GM21390 (cell line): Measurements from ENCODE around the gene TCAIM.
A peak's percentile ranks its signal among the peaks of the same experiment; 100 is the strongest.

Source experiments
- ATAC-seq: cut with Tn5 transposase; IDR thresholded peaks from one replicate; pipeline ENCODE4 v1.9.1; 2021; ENCODE audit not compliant: unreplicated experiment

The TCAIM gene, protein sequence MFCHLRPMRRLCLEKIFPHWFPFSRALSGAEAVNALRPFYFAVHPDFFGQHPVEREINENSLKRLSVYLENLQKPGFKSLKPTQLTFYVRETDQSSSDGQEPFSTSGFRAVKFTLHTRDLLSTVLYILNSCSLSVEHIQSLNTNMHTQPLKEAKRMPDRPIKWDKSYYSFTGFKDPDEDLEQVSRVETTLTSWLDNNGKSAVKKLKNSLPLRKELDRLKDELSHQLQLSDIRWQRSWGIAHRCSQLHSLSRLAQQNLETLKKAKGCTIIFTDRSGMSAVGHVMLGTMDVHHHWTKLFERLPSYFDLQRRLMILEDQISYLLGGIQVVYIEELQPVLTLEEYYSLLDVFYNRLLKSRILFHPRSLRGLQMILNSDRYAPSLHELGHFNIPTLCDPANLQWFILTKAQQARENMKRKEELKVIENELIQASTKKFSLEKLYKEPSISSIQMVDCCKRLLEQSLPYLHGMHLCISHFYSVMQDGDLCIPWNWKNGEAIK

GRCh38 chr3:44338010-44338827 lies at the start of gene TCAIM:
TSS of gene TCAIM (plus strand) at chr3:44338766. CDS start at chr3:44354783, 16,017 bp downstream.
- ATAC-seq = peak; percentile 91

DNA sequence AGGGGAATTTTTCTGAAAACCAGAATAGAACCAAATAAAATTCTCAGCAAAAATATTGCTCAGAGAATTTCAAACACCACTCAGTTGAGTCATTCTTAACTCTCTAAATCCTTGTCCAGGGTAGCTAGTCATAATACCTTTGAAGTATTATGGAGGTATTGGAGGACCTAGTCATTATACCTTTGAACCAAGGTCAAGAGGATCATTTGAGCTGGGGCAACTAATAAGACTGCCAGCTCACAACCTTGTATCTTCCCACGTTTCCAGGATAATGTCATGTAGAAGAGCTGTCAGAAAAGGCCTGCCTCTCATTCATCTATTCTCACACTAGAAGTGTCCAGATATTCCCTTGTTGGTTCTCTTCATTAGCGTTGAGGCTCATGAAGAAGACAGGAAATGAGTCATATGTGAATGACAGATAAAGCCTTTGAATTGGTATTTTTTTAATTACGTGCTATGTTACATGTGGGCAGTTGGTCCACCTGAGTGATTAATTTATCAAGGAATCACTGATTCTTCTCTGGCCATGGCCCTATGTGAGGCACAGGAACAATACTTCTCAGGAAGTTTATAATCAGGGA lies 48.6 kb upstream of the TCAIM start:
- ATAC-seq = no peak

DNA sequence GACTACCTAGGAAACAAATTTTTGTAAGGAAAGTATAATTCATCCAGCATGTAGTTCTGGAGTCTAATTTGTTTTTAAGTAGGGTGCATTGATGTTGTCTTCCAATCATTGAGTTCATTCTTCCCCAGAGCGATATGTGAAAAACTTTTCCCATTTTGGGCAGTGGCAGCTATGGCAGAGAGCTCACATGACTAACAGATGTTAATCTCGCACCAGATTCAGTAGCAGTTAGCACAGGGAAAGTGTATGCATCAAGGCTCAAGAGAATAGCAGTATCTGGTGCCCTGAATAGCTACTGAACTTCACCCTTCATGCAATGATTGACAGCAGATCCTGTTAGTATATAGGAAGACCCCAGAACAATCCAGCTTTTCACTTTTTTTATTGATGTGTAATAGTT lies 46.3 kb upstream of the TCAIM start:
- ATAC-seq = no peak

- no peak for ATAC-seq
Measured at GRCh38 chr3:44292947-44293346, 45.6 kb upstream of the TCAIM start.

DNA sequence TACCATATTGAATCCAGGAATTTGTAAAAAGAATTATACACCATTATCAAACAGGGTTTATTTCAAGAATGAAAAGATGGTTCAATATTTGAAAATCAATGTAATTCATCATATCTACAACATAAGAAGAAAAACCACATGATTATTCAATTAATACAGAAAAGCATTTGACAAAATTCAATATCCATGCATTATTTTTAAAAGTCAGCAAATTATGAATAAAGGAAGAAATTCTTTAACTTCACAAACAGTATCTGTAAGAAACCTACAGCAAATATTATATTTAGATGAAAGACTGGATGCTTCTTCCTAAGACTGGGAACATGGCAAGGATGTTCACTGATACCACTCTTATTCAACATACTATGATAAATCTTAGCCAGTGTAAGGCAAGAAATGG lies 41.3 kb upstream of the TCAIM start:
- ATAC-seq = no peak

GRCh38 chr3:44301746-44302145 lies 36.8 kb upstream of the TCAIM start:
- ATAC-seq = no peak

GRCh38 chr3:44309500-44309899 lies 29.1 kb upstream of the TCAIM start:
- no peak for ATAC-seq

DNA sequence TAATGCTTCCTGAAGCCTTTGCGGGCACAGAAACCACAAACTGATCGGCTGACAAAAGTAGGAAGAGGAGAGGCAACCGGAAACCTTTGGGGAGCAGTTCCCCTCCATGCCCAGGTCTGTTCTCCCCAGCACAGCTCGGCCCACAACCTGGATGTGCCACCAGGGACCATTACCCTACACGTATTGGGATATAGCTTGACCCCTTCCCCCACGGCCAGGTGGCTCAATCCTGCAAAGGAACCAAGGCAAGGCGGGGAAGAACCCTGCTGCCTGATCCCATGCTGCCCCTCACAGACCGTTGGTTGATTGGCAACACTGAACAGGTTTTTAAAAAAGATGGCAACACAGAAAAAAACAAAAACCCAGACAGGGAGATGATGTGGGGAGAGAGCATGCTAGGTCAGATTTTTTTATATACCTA lies 19.7 kb upstream of the TCAIM start:
- ATAC-seq = no peak

GRCh38 chr3:44321335-44321734 lies 17.2 kb upstream of the TCAIM start:
- no peak for ATAC-seq

DNA sequence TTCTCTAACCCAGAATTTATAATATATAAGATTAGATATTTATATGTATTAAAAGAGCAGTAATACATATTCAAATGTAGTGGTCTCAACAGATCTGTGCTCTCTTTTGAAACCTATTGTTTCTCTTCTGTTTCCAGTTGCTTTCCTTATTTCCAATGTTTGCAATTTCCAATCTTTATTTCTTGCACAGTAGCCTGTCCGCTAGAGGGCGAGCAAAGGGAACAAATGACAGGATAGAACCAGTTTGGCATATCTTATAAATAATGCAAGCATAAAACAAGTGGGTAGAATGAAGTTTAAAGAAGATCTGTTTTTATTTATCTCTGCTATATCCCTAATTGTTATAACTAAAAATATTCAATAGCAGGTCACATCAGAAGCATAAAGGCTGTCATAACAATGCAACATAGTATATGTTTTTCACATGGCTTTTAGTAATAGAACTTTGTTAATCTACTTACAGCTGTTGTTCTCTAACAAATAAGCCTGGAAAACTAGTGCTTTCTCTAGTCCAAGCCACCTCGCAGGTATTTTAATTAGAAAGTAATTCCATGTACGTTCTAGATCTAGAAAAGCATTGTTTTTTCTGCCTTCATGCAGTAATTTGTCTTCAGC lies 15.1 kb upstream of the TCAIM start:
- no peak for ATAC-seq

DNA sequence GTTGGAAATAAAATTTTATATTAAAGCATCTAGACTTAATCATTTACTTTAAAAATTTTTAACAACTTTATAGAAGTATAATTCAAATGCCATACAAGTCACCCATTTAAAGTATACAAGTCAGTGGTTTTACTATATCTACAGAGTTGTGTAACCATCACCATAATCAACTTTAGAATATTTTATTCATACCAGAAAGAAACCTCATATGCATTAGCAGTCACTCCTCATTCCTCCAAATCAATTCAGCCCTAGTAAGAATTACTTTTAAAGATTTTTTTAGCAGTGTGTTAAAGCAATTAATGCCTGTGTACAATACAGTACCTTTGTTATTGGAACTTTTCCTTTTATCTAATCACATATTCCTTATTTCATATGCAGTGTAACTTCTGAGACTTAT lies 14.0 kb upstream of the TCAIM start:
- no peak for ATAC-seq

GRCh38 chr3:44326019-44326418 lies 12.5 kb upstream of the TCAIM start:
- no peak for ATAC-seq

DNA sequence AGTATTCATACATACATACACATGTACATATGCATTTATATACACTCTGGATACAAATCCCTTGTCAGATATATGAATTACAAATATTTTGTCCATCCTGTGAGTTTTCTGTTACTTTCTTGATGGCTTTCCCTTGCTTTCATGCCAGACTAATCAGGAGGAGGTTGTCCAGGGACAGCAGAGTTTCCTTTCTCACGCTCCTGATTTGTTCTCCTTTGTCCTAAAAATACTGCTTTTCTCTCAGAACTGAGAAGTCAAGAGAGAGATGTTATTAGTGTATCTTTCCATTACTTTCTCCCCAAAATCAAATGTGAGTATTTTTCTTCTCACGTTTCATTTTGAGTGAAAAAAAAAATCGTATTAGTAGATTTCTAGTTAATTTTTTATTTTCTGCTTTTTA lies 12.1 kb upstream of the TCAIM start:
- ATAC-seq = no peak

DNA sequence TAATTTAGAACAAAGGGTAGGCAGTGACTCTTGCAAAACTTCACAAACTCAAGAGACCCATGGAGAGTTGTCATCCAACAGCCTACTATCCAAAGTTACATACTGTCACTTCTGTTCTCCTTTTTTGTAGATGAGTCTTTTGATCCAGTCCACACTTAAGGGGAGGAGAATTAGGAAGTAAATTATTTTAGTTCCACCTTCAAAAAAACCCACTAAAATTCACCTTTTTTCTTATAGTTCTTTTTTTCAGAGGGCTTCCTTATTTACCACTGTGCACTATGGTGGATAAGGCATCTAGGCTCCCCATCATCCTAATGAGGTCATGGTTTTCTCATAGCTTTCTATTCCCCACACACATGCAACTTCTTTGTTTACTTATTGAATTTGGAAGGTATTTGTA lies 8.6 kb upstream of the TCAIM start:
- ATAC-seq = no peak

DNA sequence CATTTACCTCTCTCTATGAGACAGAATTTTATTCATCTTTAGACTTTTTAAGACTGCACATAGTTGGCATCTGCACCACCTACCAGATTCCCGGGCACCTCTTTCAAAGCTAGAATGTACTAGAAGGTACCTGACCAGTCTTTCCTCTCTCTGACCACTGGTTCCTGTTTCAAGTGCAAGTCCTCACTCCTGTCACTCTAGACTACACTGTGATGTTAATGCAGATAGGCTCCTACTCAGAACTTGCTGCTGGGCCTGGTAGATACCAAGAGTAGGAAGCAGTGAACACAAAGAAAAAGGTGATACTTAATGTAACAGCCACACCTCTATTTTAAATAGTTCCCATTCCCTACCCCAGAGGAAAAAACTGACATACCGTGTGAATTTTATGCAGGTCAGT lies 8.1 kb upstream of the TCAIM start:
- ATAC-seq = no peak

- no peak for ATAC-seq
Measured at GRCh38 chr3:44334326-44334725, 4.2 kb upstream of the TCAIM start.

GRCh38 chr3:44337248-44337785 lies 1.2 kb upstream of the TCAIM start:
- no peak for ATAC-seq

DNA sequence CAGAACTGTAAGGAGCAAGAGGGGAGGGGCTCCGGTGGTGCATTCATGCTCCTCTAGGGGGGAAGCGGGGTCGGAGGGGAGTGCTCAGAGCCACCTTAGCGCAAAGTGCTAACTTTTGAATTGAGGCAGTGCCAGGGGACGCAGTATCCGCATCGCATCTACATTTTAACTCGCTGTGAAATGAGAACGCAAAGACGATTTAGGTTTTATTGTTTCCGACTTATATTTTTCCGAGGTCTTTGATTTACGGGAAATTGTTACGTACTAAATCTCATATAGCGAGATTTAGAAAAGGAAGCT lies 212 bp downstream of the TCAIM start:
- ATAC-seq = no peak

DNA sequence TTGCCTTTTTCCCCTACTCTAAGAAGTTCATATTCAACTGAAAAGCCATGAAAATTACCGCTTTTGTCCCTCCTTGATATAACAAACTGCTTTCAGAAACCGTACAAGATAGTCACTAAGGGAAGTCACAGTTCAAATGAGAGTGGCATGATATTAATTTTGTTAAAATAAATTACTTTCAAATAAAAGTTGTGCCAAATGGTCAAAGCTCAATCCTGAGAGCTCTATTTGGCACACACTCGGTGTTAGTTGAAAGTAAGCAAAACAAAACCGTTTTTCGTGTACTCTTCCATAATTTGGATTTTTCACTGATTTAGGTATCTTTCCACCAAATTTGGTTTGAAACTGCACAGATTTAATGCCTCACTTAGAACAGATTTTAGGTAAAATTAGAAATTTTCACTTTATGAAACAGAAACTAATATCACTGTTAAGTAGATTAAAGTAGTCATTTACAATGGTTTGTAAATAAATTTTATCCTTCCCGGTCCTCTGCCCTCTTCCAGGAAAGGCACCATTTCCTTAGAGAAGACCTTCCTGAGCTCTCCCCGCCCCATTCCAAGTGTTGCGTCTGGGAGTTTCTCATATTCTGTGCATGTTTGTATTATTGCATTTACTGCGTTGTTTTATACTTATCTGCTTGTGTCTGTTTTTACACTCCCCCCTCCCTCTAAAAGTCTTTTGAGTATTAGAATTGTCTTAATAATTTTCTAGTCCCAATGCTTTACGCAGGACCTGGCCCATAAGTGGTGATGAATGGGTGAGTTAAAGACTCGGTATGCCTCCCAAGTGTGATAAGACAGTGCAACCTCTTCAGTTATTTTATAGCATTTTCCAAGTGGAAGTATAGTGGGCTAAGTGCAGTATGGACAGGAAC lies 853 bp downstream of the TCAIM start:
- no peak for ATAC-seq

- ATAC-seq = no peak
Measured at GRCh38 chr3:44340058-44340395, 1.5 kb downstream of the TCAIM start.
